CD4-positive, alpha-beta T cell (primary cell): Measurements from ENCODE around the gene CD200R1L. TPM values are rescaled to one million over a fixed set of nuclear protein-coding genes. Genes with fewer than 3 reads are reported as not detected.
A peak's percentile ranks its signal among the peaks of the same experiment; 100 is the strongest.

Experiments used
- ATAC-seq: fragments of 200-7000 bp; cut with Tn5 transposase; one replicate; pipeline ENCODE4 v1.10.0; 2022; ENCODE audit warnings: mild to moderate bottlenecking; ENCODE audit not compliant: poor library complexity
- CTCF ChIA-PET: fragments of 350-600 bp; sonication (Branson Sonifier 250); formaldehyde crosslinking; loops from one replicate; lab custom pipeline; 2021; ENCODE audit warnings: antibody characterized with exemption, inconsistent platforms; lab: Charles Lee
- POLR2A ChIA-PET: fragments of 350-600 bp; sonication (Branson Sonifier 250); formaldehyde crosslinking; loops from one replicate; lab custom pipeline; 2021; ENCODE audit warnings: antibody characterized with exemption, inconsistent platforms; lab: Charles Lee
- DNase-seq, 14 experiments: peaks; one replicate each; pipeline ENCODE4 v3.0.0-alpha.2; 2013 to 2020; ENCODE audit warnings: mixed read lengths in 2 of 14
- H3K27ac ChIP-seq, 2 donors: one replicate each; pipeline versions ENCODE4 v1.5.1 to v1.7.0; 2013; ENCODE audit warnings: low read length in 2 of 2, low read depth in 1 of 2, mild to moderate bottlenecking in 1 of 2
- H3K27me3 ChIP-seq, 2 experiments: 1 replicate in 1 of 2; 2 replicates in 1 of 2; pipeline versions ENCODE4 v1.6.1 to v1.7.0; 2013; ENCODE audit warnings: low read length in 2 of 2, control low read depth in 1 of 2, mild to moderate bottlenecking in 1 of 2, moderate library complexity in 1 of 2; ENCODE audit not compliant: insufficient read depth in 2 of 2, control insufficient read depth in 1 of 2
- H3K36me3 ChIP-seq: one replicate; pipeline ENCODE4 v1.6.1; 2013; ENCODE audit warnings: low read length, control low read depth; ENCODE audit not compliant: insufficient read depth
- H3K4me1 ChIP-seq: one replicate; pipeline ENCODE4 v1.6.1; 2013; ENCODE audit warnings: low read length, control low read depth; ENCODE audit not compliant: insufficient read depth
- H3K4me3 ChIP-seq: one replicate; pipeline ENCODE4 v1.5.1; 2013; ENCODE audit warnings: mild to moderate bottlenecking, low read length, moderate library complexity
- H3K9me3 ChIP-seq, 2 experiments: 1 replicate in 1 of 2; 2 replicates in 1 of 2; pipeline versions ENCODE4 v1.6.1 to v1.7.0; 2013; ENCODE audit warnings: low read length in 2 of 2, mild to moderate bottlenecking in 2 of 2, control low read depth in 1 of 2, moderate library complexity in 1 of 2; ENCODE audit not compliant: control insufficient read depth in 1 of 2, insufficient read depth in 1 of 2
- H3K27ac Mint-ChIP-seq: one replicate; pipeline ENCODE4 v1.8.0; 2020; ENCODE audit warnings: mixed read lengths
- H3K27me3 Mint-ChIP-seq: one replicate; pipeline ENCODE4 v1.8.0; 2021; ENCODE audit warnings: mixed read lengths
- H3K36me3 Mint-ChIP-seq: one replicate; pipeline ENCODE4 v1.8.0; 2021; ENCODE audit warnings: low read depth, mixed read lengths
- H3K4me1 Mint-ChIP-seq: one replicate; pipeline ENCODE4 v1.8.0; 2021; ENCODE audit warnings: low read depth, mixed read lengths
- H3K4me3 Mint-ChIP-seq: one replicate; pipeline ENCODE4 v1.8.0; 2020; ENCODE audit warnings: mild to moderate bottlenecking, mixed read lengths
- H3K9me3 Mint-ChIP-seq: one replicate; pipeline ENCODE4 v1.8.0; 2020; ENCODE audit warnings: mixed read lengths
- CTCF ChIP-seq: fragments of 200-600 bp; IDR thresholded peaks from one replicate; pipeline ENCODE4 v1.8.0; 2022; ENCODE audit warnings: antibody characterized with exemption, mild to moderate bottlenecking
- intact Hi-C, 2 experiments: fragments of 100-400 bp; cut with DNase I in 1 of 2; cut with micrococcal nuclease in 1 of 2; formaldehyde crosslinking; loops; one replicate each; pipeline versions ENCODE4 v1.15.1 to v1.9.0; 2023 to 2025; cut with DNase I, micrococcal nuclease
- total RNA-seq, 174 experiments: library from RNA in 2 of 174; stranded (reverse) in 2 of 174; gene quantifications; one replicate each; pipeline ENCODE4 v1.2.3 and lab custom pipeline; 2021 to 2026

CD200R1L gene
- total RNA-seq, 2 experiments from 2014 or later, result 0.17 TPM; not detected in 1

- Mint-ChIP-seq H3K27me3 (no peaks in the 10 kb centered on the region), H3K36me3 (no peaks in the 10 kb centered on the region), H3K27ac (no peak overlapping the region), H3K4me3 (no peak overlapping the region), H3K4me1 (peaks cover 29% of the 10 kb centered on the region), H3K9me3 (peaks cover 2% of the 10 kb centered on the region)
- no peak for ATAC-seq
- Histone ChIP-seq H3K27me3 (no peaks in the 10 kb centered on the region), H3K4me3 (no peak overlapping the region), H3K9me3 (no peaks in the 10 kb centered on the region), H3K27ac (no peak overlapping the region), H3K4me1 (peaks cover 5% of the 10 kb centered on the region), H3K36me3 (no peaks in the 10 kb centered on the region)
- ChIA-PET POLR2A (interaction anchor here (0.6 kb wide), 1 partner anchor 175 kb away, joined by 3 read pairs; the partner anchor contains the start of gene GTPBP8), CTCF (no interaction called here)
- no peak for TF ChIP-seq CTCF
- DNase-seq, result no peak
- intact Hi-C loops, result no loop called here
These were observed 30.7 kb downstream of the CD200R1L start for GRCh38 chr3:112815981-112816380.

GRCh38 chr3:112814266-112814665, 32.4 kb downstream of the CD200R1L start:
- no peak overlapping the region for H3K4me3 Mint-ChIP-seq
- ATAC-seq, result no peak
- no peak overlapping the region for H3K27ac ChIP-seq
- ChIA-PET CTCF (interaction anchor here (1.2 to 1.4 kb wide), 3 partner anchors 74 to 162 kb away, joined by 3 to 4 read pairs (median 3); no protein-coding TSS in a partner anchor), POLR2A (interaction anchor here (0.8 to 1.9 kb wide), 3 partner anchors 40 to 165 kb away, joined by 3 to 7 read pairs (median 3); no protein-coding TSS in a partner anchor)
- no peaks in the 10 kb centered on the region for H3K27me3 ChIP-seq
- no peaks in the 10 kb centered on the region for H3K9me3 ChIP-seq
- peaks cover 2% of the 10 kb centered on the region for H3K9me3 Mint-ChIP-seq
- intact Hi-C loops, result loop anchor here in 1 of 2 experiments (1.0 kb wide), 1 partner anchor 171 kb away; no protein-coding TSS in a partner anchor
- peaks cover 29% of the 10 kb centered on the region for H3K4me1 Mint-ChIP-seq
- DNase-seq, result peak in 3 of 14 experiments; percentile 38 to 47 (median 45)
- H3K4me3 ChIP-seq, result no peak overlapping the region
- peak; percentile 54 for TF ChIP-seq CTCF
- H3K36me3 ChIP-seq, result no peaks in the 10 kb centered on the region
- H3K27me3 Mint-ChIP-seq, result no peaks in the 10 kb centered on the region
- peaks cover 5% of the 10 kb centered on the region for H3K4me1 ChIP-seq
- H3K27ac Mint-ChIP-seq, result no peak overlapping the region
- no peaks in the 10 kb centered on the region for H3K36me3 Mint-ChIP-seq

GRCh38 chr3:112813723-112814171, 32.9 kb downstream of the CD200R1L start:
- no peak overlapping the region for H3K4me3 Mint-ChIP-seq
- Histone ChIP-seq H3K4me3 (no peak overlapping the region), H3K9me3 (no peaks in the 10 kb centered on the region), H3K4me1 (peaks cover 5% of the 10 kb centered on the region), H3K36me3 (no peaks in the 10 kb centered on the region), H3K27ac (no peak overlapping the region), H3K27me3 (no peaks in the 10 kb centered on the region)
- peak in 3 of 14 experiments; percentile 36 to 57 (median 40) for DNase-seq
- H3K9me3 Mint-ChIP-seq, result peaks cover under 1% of the 10 kb centered on the region
- CTCF ChIA-PET, result interaction anchor here (1.2 to 1.4 kb wide), 3 partner anchors 73 to 161 kb away, joined by 3 to 4 read pairs (median 3); no protein-coding TSS in a partner anchor
- POLR2A ChIA-PET, result interaction anchor here (0.8 to 1.9 kb wide), 3 partner anchors 40 to 165 kb away, joined by 3 to 7 read pairs (median 3); no protein-coding TSS in a partner anchor
- no peak for TF ChIP-seq CTCF
- H3K36me3 Mint-ChIP-seq, result no peaks in the 10 kb centered on the region
- intact Hi-C loops, result loop anchor here in 1 of 2 experiments (1.0 to 2.0 kb wide), 2 partner anchors 79 to 170 kb away; no protein-coding TSS in a partner anchor
- no peak for ATAC-seq
- H3K4me1 Mint-ChIP-seq, result peaks cover 29% of the 10 kb centered on the region
- no peaks in the 10 kb centered on the region for H3K27me3 Mint-ChIP-seq
- no peak overlapping the region for H3K27ac Mint-ChIP-seq
